Adipocyte (in vitro differentiated cells): ENCODE results near the gene GPR31.
"Not testable (repeated sequence)": the region's sequence is repeated elsewhere in the genome, so short reads cannot be mapped to it uniquely, and the experiment has no call there.

Experiments
- DNase-seq: peaks from one replicate; pipeline ENCODE4 v3.0.0-alpha.2; 2015; ENCODE audit warnings: low read depth
- H3K27me3 ChIP-seq: replicated peaks from 2 replicates; pipeline ENCODE4 v1.7.0; 2013; ENCODE audit warnings: mild to moderate bottlenecking, low read length, moderate library complexity; ENCODE audit not compliant: control insufficient read depth, insufficient read depth
- H3K36me3 ChIP-seq: 2 replicates; pipeline ENCODE4 v1.7.0; 2013; ENCODE audit warnings: low read length, mild to moderate bottlenecking, moderate library complexity; ENCODE audit not compliant: control insufficient read depth, insufficient read depth, severe bottlenecking
- H3K4me1 ChIP-seq: 2 replicates; pipeline ENCODE4 v1.7.0; 2013; ENCODE audit warnings: mild to moderate bottlenecking, low read length, moderate library complexity; ENCODE audit not compliant: control insufficient read depth, insufficient read depth
- H3K4me3 ChIP-seq: 2 replicates; pipeline ENCODE4 v1.7.0; 2013; ENCODE audit warnings: mild to moderate bottlenecking, low read length, moderate library complexity
- H3K9ac ChIP-seq: 2 replicates; pipeline ENCODE4 v1.7.0; 2013; ENCODE audit warnings: mild to moderate bottlenecking, low read length, moderate library complexity
- H3K9me3 ChIP-seq: 2 replicates; pipeline ENCODE4 v1.7.0; 2013; ENCODE audit warnings: mild to moderate bottlenecking, low read length, moderate library complexity; ENCODE audit not compliant: control insufficient read depth

GPR31 gene

GRCh38 chr6:167157863-167158262, at the start of gene GPR31:
TSS of gene GPR31 (minus strand) at chr6:167157980. CDS start at chr6:167157831, 149 bp downstream.
- Histone ChIP-seq H3K9me3 (no peaks in the 10 kb centered on the region), H3K27me3 (peaks cover 18% of the 10 kb centered on the region), H3K4me1 (peaks cover 3% of the 10 kb centered on the region), H3K4me3 (no peak within 1 kb of the TSS), H3K36me3 (no peaks in the 10 kb centered on the region), H3K9ac (no peak within 1 kb of the TSS)
- DNase-seq, result no peak

GRCh38 chr6:167207527-167207926, 49.7 kb upstream of the GPR31 start:
- H3K27me3 ChIP-seq, result peaks cover 23% of the 10 kb centered on the region
- H3K4me3 ChIP-seq, result no peak overlapping the region
- H3K4me1 ChIP-seq, result no peaks in the 10 kb centered on the region
- H3K9ac ChIP-seq, result no peak overlapping the region
- H3K36me3 ChIP-seq, result no peaks in the 10 kb centered on the region
- DNase-seq, result no peak
- no peaks in the 10 kb centered on the region for H3K9me3 ChIP-seq

GRCh38 chr6:167205316-167205715, 47.5 kb upstream of the GPR31 start:
- not testable (repeated sequence) for H3K9me3 ChIP-seq, H3K4me3 ChIP-seq, DNase-seq, H3K9ac ChIP-seq, H3K36me3 ChIP-seq, H3K4me1 ChIP-seq
- peaks cover 17% of the 10 kb centered on the region for H3K27me3 ChIP-seq

- not testable (repeated sequence) for H3K4me1 ChIP-seq, H3K9ac ChIP-seq, H3K9me3 ChIP-seq, H3K36me3 ChIP-seq, DNase-seq, H3K4me3 ChIP-seq
- peaks cover 20% of the 10 kb centered on the region for H3K27me3 ChIP-seq
Measured at GRCh38 chr6:167204059-167204348, 46.2 kb upstream of the GPR31 start.

- not testable (repeated sequence) for H3K4me3 ChIP-seq, H3K9me3 ChIP-seq, H3K9ac ChIP-seq, H3K36me3 ChIP-seq, DNase-seq, H3K4me1 ChIP-seq
- H3K27me3 ChIP-seq, result peaks cover 17% of the 10 kb centered on the region
Measured at GRCh38 chr6:167203261-167204058, 45.7 kb upstream of the GPR31 start.

- H3K9me3 ChIP-seq, result peaks cover 11% of the 10 kb centered on the region
Measured at GRCh38 chr6:167202613-167203012, 44.8 kb upstream of the GPR31 start.

GRCh38 chr6:167200806-167201205, 43.0 kb upstream of the GPR31 start:
- peaks cover 10% of the 10 kb centered on the region for H3K27me3 ChIP-seq
- no peaks in the 10 kb centered on the region for H3K36me3 ChIP-seq
- H3K9me3 ChIP-seq, result peaks cover 14% of the 10 kb centered on the region
- no peaks in the 10 kb centered on the region for H3K4me1 ChIP-seq
- DNase-seq, result no peak
- H3K9ac ChIP-seq, result no peak overlapping the region
- H3K4me3 ChIP-seq, result no peak overlapping the region

More at GRCh38 chr6:167202613-167203012, 44.8 kb upstream of the GPR31 start:
- H3K36me3 ChIP-seq, H3K4me1 ChIP-seq, H3K4me3 ChIP-seq, DNase-seq, H3K9ac ChIP-seq: not testable (repeated sequence)
- H3K27me3 ChIP-seq, result peaks cover 17% of the 10 kb centered on the region

- not testable (repeated sequence) for DNase-seq, H3K4me1 ChIP-seq, H3K4me3 ChIP-seq, H3K9ac ChIP-seq, H3K36me3 ChIP-seq
- H3K9me3 ChIP-seq, result peaks cover 14% of the 10 kb centered on the region
- peaks cover 10% of the 10 kb centered on the region for H3K27me3 ChIP-seq
Measured at GRCh38 chr6:167195941-167196610, 38.3 kb upstream of the GPR31 start.

DNA sequence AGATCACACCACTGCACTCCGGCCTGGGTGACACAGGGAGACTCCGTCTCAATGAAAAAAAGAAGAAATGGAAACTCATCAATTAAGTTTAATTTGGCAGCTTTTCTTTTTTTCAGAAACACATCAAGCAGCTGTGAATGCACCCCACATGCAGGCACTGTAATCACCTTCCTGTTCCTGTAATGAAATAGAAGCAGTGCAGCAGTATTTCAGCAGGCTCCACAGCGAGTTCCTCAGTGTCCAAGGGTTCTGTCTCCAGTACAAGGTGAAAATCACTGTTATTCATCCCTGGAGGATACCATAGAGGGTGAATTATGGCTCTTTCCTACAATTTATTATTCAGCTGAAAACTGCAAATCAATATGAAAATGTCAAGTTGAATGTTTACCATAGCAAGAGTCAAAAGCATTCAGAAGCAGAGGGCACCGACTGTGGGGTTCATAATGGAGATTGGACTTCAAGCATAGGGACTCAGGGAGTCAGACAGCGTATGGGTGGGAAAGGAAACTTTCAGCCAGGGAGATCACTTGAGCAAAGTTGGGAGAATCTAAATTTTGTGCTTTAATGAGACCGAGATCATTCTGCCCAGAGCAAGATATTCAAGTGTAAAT, 35.8 kb upstream of the GPR31 start:
- not testable (repeated sequence) for H3K27me3 ChIP-seq, H3K36me3 ChIP-seq

DNA sequence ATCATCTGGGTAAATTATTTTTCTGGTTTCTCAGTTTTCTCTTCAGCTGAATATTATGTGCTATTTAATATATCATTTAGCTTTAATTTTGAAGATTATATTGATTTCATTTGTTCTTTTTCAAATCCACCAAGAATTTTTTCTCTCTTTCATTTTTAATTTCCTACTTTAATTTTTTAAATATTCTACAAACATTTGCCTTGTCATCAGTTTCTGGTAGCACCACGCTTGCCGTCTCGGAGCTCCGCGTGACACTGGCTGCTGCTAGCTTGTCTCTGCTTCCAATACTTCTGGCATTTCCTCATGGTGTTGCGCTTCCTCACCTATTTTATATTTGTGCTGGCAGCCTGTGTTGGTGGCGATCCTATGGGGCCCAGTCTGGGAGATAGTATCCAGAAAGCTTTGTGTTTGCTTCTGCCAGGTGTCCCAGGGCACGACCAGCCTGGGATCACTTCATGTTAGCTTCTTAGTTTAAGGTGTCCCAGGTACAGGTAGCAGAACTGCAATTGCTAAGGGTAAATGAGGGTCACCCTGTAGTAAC, 33.3 kb upstream of the GPR31 start:
- H3K27me3 ChIP-seq, H3K9ac ChIP-seq, DNase-seq, H3K4me1 ChIP-seq, H3K9me3 ChIP-seq, H3K36me3 ChIP-seq, H3K4me3 ChIP-seq: not testable (repeated sequence)

More for the DNA sequence above, 35.8 kb upstream of the GPR31 start:
- not testable (repeated sequence) for DNase-seq, H3K9ac ChIP-seq, H3K4me3 ChIP-seq, H3K4me1 ChIP-seq
- peaks cover 12% of the 10 kb centered on the region for H3K9me3 ChIP-seq

- H3K9me3 ChIP-seq, result not testable (repeated sequence)
Measured at GRCh38 chr6:167187275-167187674, 29.5 kb upstream of the GPR31 start.

More at GRCh38 chr6:167187275-167187674, 29.5 kb upstream of the GPR31 start:
- not testable (repeated sequence) for H3K27me3 ChIP-seq, DNase-seq, H3K4me1 ChIP-seq, H3K4me3 ChIP-seq, H3K36me3 ChIP-seq, H3K9ac ChIP-seq
